Transverse colon (tissue), 4 donors: ENCODE results near the gene HTRA1. TPM values are rescaled to one million over a fixed set of nuclear protein-coding genes. Genes with fewer than 3 reads are reported as not detected.

ENCODE experiments used
- DNase-seq: peaks from one replicate; pipeline ENCODE4 v3.0.0-alpha.2; 2019
- H3K27ac ChIP-seq, 4 donors: fragments of 200-600 bp; sonication (generic); 2 replicates each; pipeline ENCODE4 v1.5.1; 2016 to 2018; ENCODE audit warnings: inconsistent platforms in 4 of 4
- H3K27me3 ChIP-seq: fragments of 200-600 bp; sonication (generic); 2 replicates; pipeline ENCODE4 v1.5.1; 2017; ENCODE audit warnings: inconsistent platforms
- H3K36me3 ChIP-seq, 4 donors: fragments of 200-600 bp; sonication (generic); 2 replicates each; pipeline ENCODE4 v1.5.1; 2017 to 2019; ENCODE audit warnings: inconsistent platforms in 4 of 4
- H3K4me1 ChIP-seq, 4 donors: fragments of 200-600 bp; sonication (generic); 2 replicates each; pipeline ENCODE4 v1.5.1; 2017 to 2020; ENCODE audit warnings: inconsistent platforms in 4 of 4
- H3K4me3 ChIP-seq, 4 donors: fragments of 200-600 bp; sonication (generic); 1 replicate in 1 of 4; 2 replicates in 3 of 4; pipeline versions ENCODE4 v1.5.1 to v1.6.1; 2017 to 2019; ENCODE audit warnings: inconsistent platforms in 4 of 4
- H3K9me3 ChIP-seq, 2 donors: fragments of 200-600 bp; sonication (generic); 2 replicates each; pipeline ENCODE4 v1.5.1; 2017 to 2019; ENCODE audit warnings: inconsistent platforms in 2 of 2
- CTCF ChIP-seq, 5 experiments: fragments of 200-600 bp in 3 of 5; fragments of 450-650 bp in 2 of 5; sonication (generic) in 3 of 5; IDR thresholded peaks; 1 replicate in 2 of 5; 2 replicates in 3 of 5; pipeline ENCODE4 v1.5.1; 2016 to 2017; ENCODE audit warnings: antibody characterized with exemption in 5 of 5, inconsistent platforms in 3 of 5, mild to moderate bottlenecking in 2 of 5, moderate library complexity in 1 of 5
- EP300 ChIP-seq: sonication (generic); formaldehyde crosslinking; IDR thresholded peaks from one replicate; pipeline ENCODE4 v1.6.1; 2017; ENCODE audit warnings: antibody characterized with exemption, low read depth
- POLR2A ChIP-seq: fragments of 450-650 bp; IDR thresholded peaks from one replicate; pipeline ENCODE4 v1.6.1; 2016; ENCODE audit warnings: antibody characterized with exemption, mild to moderate bottlenecking, moderate library complexity
- POLR2AphosphoS5 ChIP-seq, 3 donors: sonication (generic); formaldehyde crosslinking; IDR thresholded peaks; one replicate each; pipeline ENCODE4 v1.6.1; 2016; ENCODE audit warnings: antibody characterized with exemption in 3 of 3
- WGBS, 2 donors: methylation state at CpG; one replicate each; pipeline ENCODE4 v1.1.5; 2018; ENCODE audit warnings: low coverage in 1 of 2; 5-methylcytosine and 5-hydroxymethylcytosine counted together
- in situ Hi-C, 4 donors: fragments of 200-750 bp; cut with MboI; loops; one replicate each; pipeline versions ENCODE4 v1.15.0 to v1.15.1; 2017; ENCODE audit warnings: low sequenced_read_pairs in 3 of 4, low pct_ligation_motif_present in 1 of 4, low pct_unique_long_range_greater_than_20kb in 1 of 4
- intact Hi-C: fragments of 100-400 bp; cut with DNase I; formaldehyde crosslinking; loops from one replicate; pipeline ENCODE4 v1.15.1; 2023; ENCODE audit warnings: low total_unique reads
- small RNA-seq, 4 donors: library from RNA; depleted of rRNA; stranded (forward); fragments of <200 nt; gene quantifications; one replicate each; pipeline ENCODE3, GENCODE V24; 2016
- total RNA-seq, 4 donors: library from RNA; depleted of rRNA; stranded (reverse); fragments of >200 nt; gene quantifications; one replicate each; pipeline ENCODE4 v1.1.0, GENCODE V29; 2016

Gene HTRA1
- total RNA-seq, 4 donors from 2014 or later: 7.9 to 103 (median 31.2) TPM

- Histone ChIP-seq H3K27me3 (peaks cover 8% of the 10 kb centered on the region), H3K36me3 (no peaks in the 10 kb centered on the region), H3K4me1 (peaks cover 0 to 5% (median 0%) of the 10 kb centered on the region in 4 donors), H3K9me3 (no peaks in the 10 kb centered on the region), H3K27ac (no peak within 1 kb of the TSS), H3K4me3 (no peak within 1 kb of the TSS)
- DNase-seq: no peak
- 20 to 31% methylated on average over 2 to 4 of the region's 4 CpGs for WGBS, 2 donors
- in situ Hi-C loops: loop anchor here (10.0 to 25.0 kb wide), 3 partner anchors 116 to 273 kb away; no protein-coding TSS in a partner anchor
- TF ChIP-seq CTCF (IDR thresholded peaks at IDR 0.05) (no peak), EP300 (no peak), POLR2AphosphoS5 (IDR thresholded peaks at IDR 0.05) (no peak), POLR2A (no peak)
- intact Hi-C loops: loop anchor here (10.0 kb wide), 1 partner anchor 126 kb away; no protein-coding TSS in a partner anchor
Observed at GRCh38 chr10:122560279-122560804, 99.0 kb downstream of the HTRA1 start, which contains the start of gene DMBT1. Gene DMBT1, plus strand, starts transcription at chr10:122560754. Its CDS starts 17 bp downstream, at chr10:122560771.

GRCh38 chr10:122561212-122561611, 99.9 kb downstream of the HTRA1 start:
- no peak for DNase-seq
- intact Hi-C loops: loop anchor here (10.0 kb wide), 1 partner anchor 126 kb away; no protein-coding TSS in a partner anchor
- H3K27me3 ChIP-seq: peaks cover 8% of the 10 kb centered on the region
- H3K4me1 ChIP-seq: peaks cover 0 to 12% (median 2%) of the 10 kb centered on the region in 4 donors
- no peak overlapping the region for H3K27ac ChIP-seq
- H3K4me3 ChIP-seq: no peak overlapping the region
- H3K9me3 ChIP-seq: no peaks in the 10 kb centered on the region
- H3K36me3 ChIP-seq: no peaks in the 10 kb centered on the region
- in situ Hi-C loops: loop anchor here (10.0 to 25.0 kb wide), 3 partner anchors 116 to 274 kb away; no protein-coding TSS in a partner anchor
- WGBS, 2 donors: 62 to 77% methylated on average over 6 of the region's 6 CpGs
- TF ChIP-seq CTCF (IDR thresholded peaks at IDR 0.05) (no peak), POLR2AphosphoS5 (IDR thresholded peaks at IDR 0.05) (no peak), POLR2A (no peak), EP300 (no peak)

DNA sequence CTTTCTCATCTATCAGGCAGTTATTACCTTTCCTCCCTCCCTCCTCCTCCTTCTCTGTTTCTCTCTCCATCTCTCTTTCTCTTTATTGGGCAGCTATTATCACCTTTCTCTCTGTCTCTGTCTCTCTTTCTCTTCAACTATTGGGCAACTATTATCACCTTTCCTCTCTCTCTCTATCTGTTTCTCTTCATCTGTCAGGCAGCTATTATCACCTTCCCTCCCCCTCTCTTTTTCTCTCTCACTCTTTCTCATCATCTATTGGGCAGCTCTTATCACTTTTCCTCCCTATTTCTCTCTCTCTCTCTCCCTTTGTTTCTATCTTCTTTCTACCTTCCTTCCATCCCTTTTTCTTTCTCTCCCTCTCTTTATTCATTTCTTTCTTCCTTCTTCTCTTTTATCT, 100.4 kb downstream of the HTRA1 start:
- in situ Hi-C loops: loop anchor here (10.0 to 25.0 kb wide), 3 partner anchors 117 to 274 kb away; no protein-coding TSS in a partner anchor
- H3K4me1 ChIP-seq: peaks cover 0 to 12% (median 2%) of the 10 kb centered on the region in 4 donors
- DNase-seq: no peak

More for the DNA sequence above, 100.4 kb downstream of the HTRA1 start:
- Histone ChIP-seq H3K27me3 (peaks cover 8% of the 10 kb centered on the region), H3K36me3 (no peaks in the 10 kb centered on the region), H3K4me3 (no peak overlapping the region), H3K27ac (no peak overlapping the region), H3K9me3 (no peaks in the 10 kb centered on the region)
- no peak for TF ChIP-seq EP300
- TF ChIP-seq POLR2AphosphoS5 (IDR thresholded peaks at IDR 0.05): no peak
- TF ChIP-seq POLR2A: no peak
- TF ChIP-seq CTCF (IDR thresholded peaks at IDR 0.05): no peak
- intact Hi-C loops: loop anchor here (10.0 kb wide), 1 partner anchor 127 kb away; no protein-coding TSS in a partner anchor

Small RNA genes lying within 50 kb of the gene (small RNA-seq; reads per million reads assigned to genes)
- 0 to 0.18 (median 0) reads per million in 4 donors for gene MIR3941

Other genes starting within 250 kb of the HTRA1 start
- not detected for gene BTBD16, start 190.3 kb upstream of the HTRA1 start, total RNA-seq
- gene PLEKHA1, start 86.8 kb upstream of the HTRA1 start, total RNA-seq: 10 to 100 TPM; 10.7 to 40.3 (median 28.9) TPM
- gene ARMS2, start 6.9 kb upstream of the HTRA1 start, total RNA-seq: not detected
- gene DMBT1, start 99.2 kb downstream of the HTRA1 start, total RNA-seq: 100 to 1,000 TPM in 1 of 4 donors, 10 to 100 TPM in 3; 42.2 to 124 (median 68.5) TPM
- gene C10orf120, start 238.3 kb downstream of the HTRA1 start, total RNA-seq: not detected